Activated CD4-positive, alpha-beta T cell treated with anti-CD3 and anti-CD28 coated beads, Interleukin-2, amount 50 U/mL, for 4 hours (primary cell): ENCODE results near the gene PIK3C2A.
"Not testable (repeated sequence)": the region's sequence is repeated elsewhere in the genome, so short reads cannot be mapped to it uniquely, and the experiment has no call there.

Source experiments
- DNase-seq, 2 experiments: peaks; one replicate each; pipeline ENCODE4 v3.0.0-alpha.2; 2020

PIK3C2A gene, protein sequence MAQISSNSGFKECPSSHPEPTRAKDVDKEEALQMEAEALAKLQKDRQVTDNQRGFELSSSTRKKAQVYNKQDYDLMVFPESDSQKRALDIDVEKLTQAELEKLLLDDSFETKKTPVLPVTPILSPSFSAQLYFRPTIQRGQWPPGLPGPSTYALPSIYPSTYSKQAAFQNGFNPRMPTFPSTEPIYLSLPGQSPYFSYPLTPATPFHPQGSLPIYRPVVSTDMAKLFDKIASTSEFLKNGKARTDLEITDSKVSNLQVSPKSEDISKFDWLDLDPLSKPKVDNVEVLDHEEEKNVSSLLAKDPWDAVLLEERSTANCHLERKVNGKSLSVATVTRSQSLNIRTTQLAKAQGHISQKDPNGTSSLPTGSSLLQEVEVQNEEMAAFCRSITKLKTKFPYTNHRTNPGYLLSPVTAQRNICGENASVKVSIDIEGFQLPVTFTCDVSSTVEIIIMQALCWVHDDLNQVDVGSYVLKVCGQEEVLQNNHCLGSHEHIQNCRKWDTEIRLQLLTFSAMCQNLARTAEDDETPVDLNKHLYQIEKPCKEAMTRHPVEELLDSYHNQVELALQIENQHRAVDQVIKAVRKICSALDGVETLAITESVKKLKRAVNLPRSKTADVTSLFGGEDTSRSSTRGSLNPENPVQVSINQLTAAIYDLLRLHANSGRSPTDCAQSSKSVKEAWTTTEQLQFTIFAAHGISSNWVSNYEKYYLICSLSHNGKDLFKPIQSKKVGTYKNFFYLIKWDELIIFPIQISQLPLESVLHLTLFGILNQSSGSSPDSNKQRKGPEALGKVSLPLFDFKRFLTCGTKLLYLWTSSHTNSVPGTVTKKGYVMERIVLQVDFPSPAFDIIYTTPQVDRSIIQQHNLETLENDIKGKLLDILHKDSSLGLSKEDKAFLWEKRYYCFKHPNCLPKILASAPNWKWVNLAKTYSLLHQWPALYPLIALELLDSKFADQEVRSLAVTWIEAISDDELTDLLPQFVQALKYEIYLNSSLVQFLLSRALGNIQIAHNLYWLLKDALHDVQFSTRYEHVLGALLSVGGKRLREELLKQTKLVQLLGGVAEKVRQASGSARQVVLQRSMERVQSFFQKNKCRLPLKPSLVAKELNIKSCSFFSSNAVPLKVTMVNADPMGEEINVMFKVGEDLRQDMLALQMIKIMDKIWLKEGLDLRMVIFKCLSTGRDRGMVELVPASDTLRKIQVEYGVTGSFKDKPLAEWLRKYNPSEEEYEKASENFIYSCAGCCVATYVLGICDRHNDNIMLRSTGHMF (N-terminal part only)

DNA sequence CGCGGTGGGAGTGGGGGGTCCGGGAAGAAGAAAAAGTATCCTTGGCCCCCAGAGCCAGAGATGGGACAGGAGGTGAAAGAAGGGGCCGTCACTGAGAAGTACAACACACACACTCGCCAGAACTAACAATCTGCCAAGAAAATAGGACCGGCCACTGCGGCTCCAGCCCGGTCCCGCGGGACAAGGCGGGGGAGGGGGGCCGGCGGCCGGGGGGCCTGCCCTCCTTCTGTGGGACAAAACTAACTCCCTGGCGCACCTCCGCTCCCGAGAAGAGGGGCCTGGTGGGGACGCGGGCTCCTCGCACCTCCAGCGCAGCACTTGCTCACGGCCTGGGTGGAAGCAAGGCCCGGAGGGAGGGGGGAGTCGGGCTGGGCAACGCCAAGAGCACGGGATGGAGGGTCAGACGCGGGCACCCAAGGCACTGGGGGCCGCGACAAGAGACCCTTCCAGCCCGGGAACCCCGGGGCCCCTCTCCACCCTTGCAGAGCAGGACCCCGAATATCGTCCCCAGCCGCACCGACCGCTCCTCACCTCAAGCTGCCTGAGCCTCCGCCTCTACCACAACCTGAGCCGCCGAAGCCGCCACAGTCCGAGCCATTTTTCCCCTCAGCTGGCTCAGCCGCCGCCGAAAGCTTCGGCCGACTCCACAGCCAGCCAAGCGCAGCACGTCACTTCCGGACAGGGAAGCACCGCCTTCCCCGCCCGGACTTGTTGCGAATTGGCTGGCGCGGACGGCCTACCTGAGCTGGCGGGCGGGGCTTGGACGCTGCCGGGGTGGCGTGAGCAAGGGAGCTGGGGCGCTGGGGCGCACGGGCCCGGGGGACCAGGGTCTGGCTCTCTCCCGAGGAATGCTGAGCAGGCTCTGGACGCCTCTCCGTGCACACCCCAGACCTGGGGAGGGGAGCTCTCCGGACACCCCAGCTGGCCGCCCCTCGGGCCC is at the start of gene PIK3C2A:
Gene PIK3C2A, minus strand, starts transcription at position 670 of the 940 bp plus-strand sequence. CDS start 38,245 bp downstream, outside the sequence.
- DNase-seq, result peak; percentile 93 to 94

DNA sequence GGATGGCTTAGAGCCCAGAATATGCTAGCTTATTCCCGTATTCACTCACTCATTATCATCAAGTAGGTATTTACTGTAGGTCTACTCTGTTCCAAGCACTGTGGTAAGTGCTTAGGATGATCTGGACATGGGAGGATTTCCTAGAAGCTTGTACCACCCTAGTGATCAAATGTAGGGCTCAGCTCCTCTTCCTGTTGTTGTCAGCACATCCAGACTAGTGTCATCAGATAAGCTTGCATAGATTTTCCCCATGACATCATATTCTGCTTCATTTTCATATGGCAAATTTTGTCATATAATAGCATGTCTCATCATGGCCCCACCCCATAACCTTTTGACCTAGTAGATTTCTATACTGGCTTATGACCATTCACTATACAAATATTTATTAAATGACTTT is 49.4 kb upstream of the PIK3C2A start:
- no peak for DNase-seq

- no peak for DNase-seq
Observed at GRCh38 chr11:17256512-17256911, 48.7 kb upstream of the PIK3C2A start.

DNA sequence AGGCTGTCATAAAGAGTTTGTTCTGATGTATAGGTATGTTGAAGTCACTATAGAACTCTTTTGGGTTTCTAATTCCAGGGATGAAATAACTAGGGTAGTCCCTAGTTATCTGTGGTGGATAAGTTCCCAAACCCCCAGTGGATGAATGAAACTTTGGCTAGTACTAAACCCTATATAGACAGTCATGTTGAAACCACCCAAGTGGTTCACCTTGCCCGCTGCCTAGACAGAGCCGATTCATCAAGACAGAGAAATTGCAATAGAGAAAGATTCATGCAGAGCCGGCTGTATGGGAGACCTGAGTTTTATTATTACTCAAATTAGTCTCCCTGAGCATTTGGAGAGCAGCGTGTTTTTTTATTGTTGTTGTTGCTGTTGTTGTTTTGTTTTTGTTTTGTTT is 44.9 kb upstream of the PIK3C2A start:
- no peak for DNase-seq

GRCh38 chr11:17250561-17251350 is 43.0 kb upstream of the PIK3C2A start:
- no peak for DNase-seq

GRCh38 chr11:17244046-17244445 is 36.3 kb upstream of the PIK3C2A start:
- no peak for DNase-seq

DNA sequence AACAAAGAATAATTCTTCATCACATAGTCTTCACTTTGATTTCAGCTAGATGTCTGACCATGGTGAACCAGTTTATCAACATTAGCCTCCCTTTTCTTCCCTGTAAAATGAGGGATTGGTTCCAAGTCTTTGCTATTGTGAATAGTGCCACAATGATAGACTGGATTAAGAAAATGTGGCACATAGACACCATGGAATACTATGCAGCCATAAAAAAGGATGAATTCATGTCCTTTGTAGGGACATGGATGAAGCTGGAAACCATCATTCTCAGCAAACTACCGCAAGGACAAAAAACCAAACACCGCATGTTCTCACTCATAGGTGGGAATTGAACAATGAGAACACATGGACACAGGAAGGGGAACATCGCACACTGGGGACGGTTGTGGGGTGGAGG is 35.2 kb upstream of the PIK3C2A start:
- DNase-seq, result not testable (repeated sequence)

- no peak for DNase-seq
Observed at GRCh38 chr11:17240780-17241179, 33.0 kb upstream of the PIK3C2A start.

- DNase-seq, result not testable (repeated sequence)
Observed at GRCh38 chr11:17239927-17240326, 32.1 kb upstream of the PIK3C2A start.

DNA sequence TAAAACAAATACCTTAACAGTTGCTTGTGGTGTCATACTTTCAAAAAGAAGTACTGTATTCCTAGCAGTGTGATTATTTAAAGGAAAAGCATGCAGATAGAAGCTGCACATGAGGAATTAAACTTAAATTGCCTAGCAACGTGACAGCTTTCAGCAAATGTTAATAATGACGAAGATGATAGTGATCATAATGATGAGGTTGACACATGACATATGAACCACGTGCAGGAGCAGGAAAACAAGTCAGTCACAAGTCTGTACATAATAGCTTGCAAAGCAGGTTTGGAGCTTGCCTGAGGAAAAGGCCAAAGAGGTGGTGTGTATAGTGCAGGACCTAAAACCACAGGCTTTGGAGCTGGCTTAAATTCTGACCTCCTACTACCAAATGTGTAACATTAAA is 30.6 kb upstream of the PIK3C2A start:
- no peak for DNase-seq

GRCh38 chr11:17233101-17233500 is 25.3 kb upstream of the PIK3C2A start:
- DNase-seq, result no peak

DNA sequence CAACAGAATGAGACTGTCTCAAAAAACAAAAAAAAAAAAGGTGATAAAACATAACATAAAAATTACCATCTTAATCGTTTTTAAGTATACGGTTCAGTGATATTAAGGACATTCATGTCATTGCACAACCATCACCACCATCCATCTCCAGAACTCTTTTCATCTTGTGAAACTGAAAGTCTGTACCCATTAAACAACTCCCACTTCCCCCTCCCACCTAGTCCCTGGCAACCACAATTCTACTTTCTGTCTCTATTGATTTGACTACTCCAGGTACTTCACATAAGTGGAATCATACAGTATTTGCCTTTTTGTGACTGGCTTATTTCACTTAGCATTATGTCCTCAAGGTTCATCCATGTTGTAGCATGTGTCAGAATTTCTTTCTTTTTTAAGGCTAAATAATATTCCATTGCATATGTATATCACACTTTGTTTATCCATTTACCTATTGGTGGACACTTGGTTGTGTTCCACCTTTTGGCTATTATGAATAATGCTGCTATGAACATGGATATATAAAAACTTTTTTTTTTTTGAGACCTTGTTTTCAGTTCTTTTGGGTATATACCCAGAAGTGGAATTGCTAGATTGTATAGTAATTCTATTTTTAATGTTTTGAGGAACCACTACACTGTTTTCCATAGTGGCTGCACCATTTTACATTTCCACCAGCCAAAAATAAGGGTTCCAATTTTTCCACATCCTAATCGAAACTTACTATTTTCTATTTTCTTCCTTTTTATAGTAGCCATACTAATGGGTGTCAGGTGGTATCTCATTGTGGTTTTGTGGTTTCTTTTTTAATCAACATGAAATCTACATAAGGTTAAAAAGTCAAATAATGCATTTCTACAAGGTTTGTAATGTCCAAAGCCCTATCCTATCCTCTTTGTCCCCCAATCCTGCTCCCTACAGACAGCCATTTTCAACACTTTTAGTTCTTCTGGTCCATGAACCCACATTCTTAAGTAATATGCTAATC is 23.4 kb upstream of the PIK3C2A start:
- peak; percentile 5 to 16 for DNase-seq

DNA sequence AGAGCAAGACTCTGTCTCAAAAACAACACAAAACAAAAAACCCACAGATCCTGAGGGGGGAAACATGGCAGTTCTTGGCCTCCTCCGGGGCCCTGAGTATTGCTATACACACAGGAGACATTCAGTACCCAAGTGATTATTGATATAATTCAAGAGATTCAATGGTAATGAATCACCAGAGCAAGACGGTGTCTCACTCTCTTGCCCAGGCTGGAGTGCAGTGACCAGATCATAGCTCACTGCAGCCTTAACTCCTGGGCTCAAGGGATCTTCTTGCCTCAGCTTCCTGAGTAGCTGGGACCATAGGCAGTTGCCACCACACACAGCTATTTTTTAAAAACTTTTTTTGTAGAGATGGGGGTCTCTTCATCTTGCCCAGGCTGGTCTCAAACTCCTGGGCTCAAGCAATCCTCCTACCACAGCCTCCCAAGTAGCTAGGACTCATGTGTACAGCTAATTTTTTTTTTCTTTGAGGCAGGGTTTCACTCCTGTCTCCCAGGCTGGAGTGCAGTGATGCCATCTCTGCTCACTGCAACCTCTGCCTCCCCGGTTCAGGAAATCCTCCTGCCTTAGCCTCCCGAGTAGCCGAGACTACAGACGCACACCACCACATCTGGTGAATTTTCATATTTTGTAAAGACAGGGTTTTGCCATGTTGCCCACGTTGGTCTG is 21.8 kb upstream of the PIK3C2A start:
- no peak for DNase-seq

- DNase-seq, result not testable (repeated sequence)
Observed at GRCh38 chr11:17228186-17228925, 20.6 kb upstream of the PIK3C2A start.

- DNase-seq, result no peak
Observed at GRCh38 chr11:17224727-17225126, 16.9 kb upstream of the PIK3C2A start.

GRCh38 chr11:17221968-17222367 is 14.2 kb upstream of the PIK3C2A start:
- DNase-seq, result no peak

GRCh38 chr11:17219016-17219415 is 11.2 kb upstream of the PIK3C2A start:
- DNase-seq, result no peak

DNA sequence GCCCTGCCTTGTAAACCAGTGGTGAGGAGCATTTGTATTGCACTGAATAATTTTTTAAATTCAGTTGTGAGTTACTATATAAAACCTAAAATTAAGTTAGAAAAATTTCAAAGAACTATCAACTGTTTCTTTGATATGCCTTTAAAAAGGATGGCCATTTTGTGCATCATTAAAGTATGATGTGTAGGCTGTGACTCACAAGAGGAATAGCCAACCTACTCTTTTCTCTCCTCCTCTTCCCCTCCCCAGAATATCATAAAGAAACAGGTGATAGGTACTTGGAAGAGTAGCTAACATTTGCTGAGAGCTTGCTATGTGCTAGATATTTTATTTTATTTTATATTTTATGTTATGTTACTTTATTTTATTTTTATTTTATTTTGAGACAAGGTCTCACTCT is 10.6 kb upstream of the PIK3C2A start:
- DNase-seq, result no peak
